Fibroblast of lung (primary cell): ENCODE measurements around the gene SOX10. TPM values are rescaled to one million over a fixed set of nuclear protein-coding genes. Genes with fewer than 3 reads are reported as not detected.

Experiments
- DNase-seq, 2 donors: peaks; one replicate each; pipeline versions ENCODE4 v3.0.0 to v3.0.0-alpha.2; 2010; ENCODE audit warnings: low read depth in 2 of 2
- H2AFZ ChIP-seq: 2 replicates; pipeline ENCODE4 v1.5.1; 2012; ENCODE audit warnings: low read length, control low read depth, inconsistent platforms
- H3K27ac ChIP-seq: 2 replicates; pipeline ENCODE4 v1.5.1; 2011; ENCODE audit warnings: low read length, control low read depth; ENCODE audit not compliant: insufficient read depth
- H3K27me3 ChIP-seq: 2 replicates; pipeline ENCODE4 v1.5.1; 2011; ENCODE audit warnings: mild to moderate bottlenecking, low read length; ENCODE audit not compliant: control insufficient read depth, insufficient read depth
- H3K36me3 ChIP-seq: 2 replicates; pipeline ENCODE4 v1.5.1; 2011; ENCODE audit warnings: low read length; ENCODE audit not compliant: control insufficient read depth, insufficient read depth
- H3K4me1 ChIP-seq: 2 replicates; pipeline ENCODE4 v1.5.1; 2011; ENCODE audit warnings: low read length; ENCODE audit not compliant: control insufficient read depth, insufficient read depth; ENCODE audit errors: extremely low read depth
- H3K4me2 ChIP-seq: 2 replicates; pipeline ENCODE4 v1.5.1; 2011; ENCODE audit warnings: low read length, control low read depth; ENCODE audit not compliant: insufficient read depth; ENCODE audit errors: extremely low read depth
- H3K4me3 ChIP-seq, 4 experiments: fragments of 200-600 bp in 1 of 4; sonication (generic) in 1 of 4; replicated peaks in 1 of 4; 2 replicates each; pipeline ENCODE4 v1.5.1; 2011 to 2016; ENCODE audit warnings: low read length in 4 of 4, low read depth in 3 of 4, mild to moderate bottlenecking in 3 of 4, control low read depth in 2 of 4, inconsistent platforms in 1 of 4, mixed read lengths in 1 of 4; ENCODE audit not compliant: insufficient read depth in 1 of 4; ENCODE audit errors: control extremely low read depth in 1 of 4
- H3K79me2 ChIP-seq: 2 replicates; pipeline ENCODE4 v1.5.1; 2012; ENCODE audit warnings: mild to moderate bottlenecking, low read length, inconsistent platforms; ENCODE audit not compliant: control insufficient read depth, insufficient read depth
- H3K9ac ChIP-seq: 2 replicates; pipeline ENCODE4 v1.5.1; 2011; ENCODE audit warnings: mild to moderate bottlenecking, low read length, control low read depth; ENCODE audit not compliant: insufficient read depth
- H3K9me3 ChIP-seq: 2 replicates; pipeline ENCODE4 v1.5.1; 2012; ENCODE audit warnings: low read depth, low read length; ENCODE audit not compliant: control insufficient read depth, insufficient read depth
- H4K20me1 ChIP-seq: 2 replicates; pipeline ENCODE4 v1.5.1; 2011; ENCODE audit warnings: low read length; ENCODE audit not compliant: control insufficient read depth, insufficient read depth; ENCODE audit errors: extremely low read depth
- CTCF ChIP-seq, 2 donors: IDR thresholded peaks in 1 of 2; conservative IDR thresholded peaks in 1 of 2; 1 replicate in 1 of 2; 2 replicates in 1 of 2; pipeline ENCODE4 v1.5.1; 2011 to 2012; ENCODE audit warnings: low read length in 2 of 2, control low read depth in 1 of 2, inconsistent platforms in 1 of 2, low read depth in 1 of 2, mild to moderate bottlenecking in 1 of 2
- EZH2 ChIP-seq: IDR thresholded peaks from 2 replicates; pipeline ENCODE4 v1.5.1; 2012; ENCODE audit warnings: low read length, control low read depth, mild to moderate bottlenecking; ENCODE audit errors: missing control alignments
- polyA plus RNA-seq, 2 donors: library from polyadenylated mRNA; depleted of rRNA in 1 of 2; stranded (reverse) in 1 of 2; unstranded in 1 of 2; fragments of >200 nt; gene quantifications; 2 replicates each; pipeline ENCODE4 v1.2.1, GENCODE V29; 2011 to 2012; ENCODE audit warnings: missing spikeins in 1 of 2
- total RNA-seq: library from RNA; depleted of rRNA; stranded (reverse); fragments of >200 nt; gene quantifications from 2 replicates; pipeline ENCODE4 v1.2.1, GENCODE V29; 2014

The SOX10 gene
- total and polyA plus RNA-seq, 2 donors (not counting 1 experiment from before 2014, with no cell fraction given): not detected

- H3K27me3 ChIP-seq: no peaks in the 10 kb centered on the region
- H2AFZ ChIP-seq: no peak overlapping the region
- H3K27ac ChIP-seq: no peak overlapping the region
- no peak overlapping the region for H3K4me2 ChIP-seq
- H3K4me1 ChIP-seq: no peaks in the 10 kb centered on the region
- no peak for TF ChIP-seq EZH2
- TF ChIP-seq CTCF (conservative IDR thresholded peaks at IDR 0.05 in 1 of 2, IDR thresholded peaks at IDR 0.05 in 1 of 2; ENCODE audit: low read depth in 1 of 2, low read length in 2 of 2): no peak
- no peaks in the 10 kb centered on the region for H3K36me3 ChIP-seq
- H3K79me2 ChIP-seq: no peaks in the 10 kb centered on the region
- H4K20me1 ChIP-seq: no peaks in the 10 kb centered on the region
- no peaks in the 10 kb centered on the region for H3K9me3 ChIP-seq
- DNase-seq: no peak
- H3K4me3 ChIP-seq: no peak overlapping the region
- no peak overlapping the region for H3K9ac ChIP-seq
Measured at GRCh38 chr22:37989146-37990045, 5.0 kb upstream of the SOX10 start.

- Histone ChIP-seq H3K27me3 (no peaks in the 10 kb centered on the region), H4K20me1 (no peaks in the 10 kb centered on the region), H3K79me2 (no peaks in the 10 kb centered on the region), H2AFZ (no peak overlapping the region), H3K4me1 (no peaks in the 10 kb centered on the region), H3K9me3 (no peaks in the 10 kb centered on the region), H3K27ac (no peak overlapping the region), H3K36me3 (no peaks in the 10 kb centered on the region), H3K4me2 (no peak overlapping the region), H3K9ac (no peak overlapping the region), H3K4me3 (no peak overlapping the region)
- TF ChIP-seq CTCF (conservative IDR thresholded peaks at IDR 0.05 in 1 of 2, IDR thresholded peaks at IDR 0.05 in 1 of 2; ENCODE audit: low read depth in 1 of 2, low read length in 2 of 2): no peak
- TF ChIP-seq EZH2: no peak
- DNase-seq: no peak
Measured at GRCh38 chr22:37986371-37986770, 2.0 kb upstream of the SOX10 start.

- no peaks in the 10 kb centered on the region for H3K36me3 ChIP-seq
- no peak overlapping the region for H2AFZ ChIP-seq
- H3K27me3 ChIP-seq: no peaks in the 10 kb centered on the region
- H3K9ac ChIP-seq: no peak overlapping the region
- DNase-seq: no peak
- no peaks in the 10 kb centered on the region for H3K9me3 ChIP-seq
- H3K4me3 ChIP-seq: no peak overlapping the region
- no peak overlapping the region for H3K4me2 ChIP-seq
- TF ChIP-seq CTCF (conservative IDR thresholded peaks at IDR 0.05 in 1 of 2, IDR thresholded peaks at IDR 0.05 in 1 of 2; ENCODE audit: low read depth in 1 of 2, low read length in 2 of 2) (no peak), EZH2 (no peak)
- H3K4me1 ChIP-seq: no peaks in the 10 kb centered on the region
- no peaks in the 10 kb centered on the region for H3K79me2 ChIP-seq
- no peaks in the 10 kb centered on the region for H4K20me1 ChIP-seq
- H3K27ac ChIP-seq: no peak overlapping the region
Measured at GRCh38 chr22:37985751-37986281, 1.5 kb upstream of the SOX10 start.
